ENCODE measurements around the gene HYAL3.
A peak's percentile ranks its signal among the peaks of the same experiment; 100 is the strongest.
"Not testable (repeated sequence)": the region's sequence is repeated elsewhere in the genome, so short reads cannot be mapped to it uniquely, and the experiment has no call there.

HYAL3 gene

DNA sequence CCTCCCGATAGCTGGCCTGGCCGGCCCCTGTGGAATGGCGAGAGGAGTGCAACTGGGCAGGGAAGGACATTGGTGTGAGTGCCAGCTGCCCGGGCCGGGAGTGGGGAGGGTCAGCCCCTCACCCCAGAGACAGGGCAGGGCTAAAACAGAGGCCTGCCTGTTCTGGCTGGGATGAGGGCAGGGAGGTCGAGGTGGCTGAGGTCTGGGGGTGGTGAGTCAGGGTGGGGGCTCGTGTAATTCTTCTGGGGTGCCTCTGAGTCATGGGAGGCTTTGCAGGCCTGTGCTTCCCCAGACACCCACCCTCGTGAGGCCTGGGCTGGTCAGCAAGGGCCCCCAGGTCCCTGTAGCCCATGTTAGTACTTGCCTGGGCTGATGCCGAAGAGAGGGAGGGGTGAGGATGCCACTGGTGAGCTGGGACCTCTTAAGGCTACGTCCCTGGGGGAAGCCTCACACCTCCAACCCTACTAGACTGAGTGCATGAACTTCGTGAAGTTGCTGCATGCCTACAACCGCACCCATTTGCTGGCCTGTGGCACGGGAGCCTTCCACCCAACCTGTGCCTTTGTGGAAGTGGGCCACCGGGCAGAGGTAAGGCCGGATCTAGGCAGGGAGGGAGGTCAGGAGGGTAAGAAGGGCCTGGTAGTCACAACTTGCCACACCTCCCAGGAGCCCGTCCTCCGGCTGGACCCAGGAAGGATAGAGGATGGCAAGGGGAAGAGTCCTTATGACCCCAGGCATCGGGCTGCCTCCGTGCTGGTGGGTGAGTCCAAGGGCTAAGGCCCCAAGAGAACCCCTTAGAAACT, 28.6 kb downstream of the HYAL3 start:
- no peak for DNase-seq (ENCODE audit: low read depth in 2 of 2)

DNA sequence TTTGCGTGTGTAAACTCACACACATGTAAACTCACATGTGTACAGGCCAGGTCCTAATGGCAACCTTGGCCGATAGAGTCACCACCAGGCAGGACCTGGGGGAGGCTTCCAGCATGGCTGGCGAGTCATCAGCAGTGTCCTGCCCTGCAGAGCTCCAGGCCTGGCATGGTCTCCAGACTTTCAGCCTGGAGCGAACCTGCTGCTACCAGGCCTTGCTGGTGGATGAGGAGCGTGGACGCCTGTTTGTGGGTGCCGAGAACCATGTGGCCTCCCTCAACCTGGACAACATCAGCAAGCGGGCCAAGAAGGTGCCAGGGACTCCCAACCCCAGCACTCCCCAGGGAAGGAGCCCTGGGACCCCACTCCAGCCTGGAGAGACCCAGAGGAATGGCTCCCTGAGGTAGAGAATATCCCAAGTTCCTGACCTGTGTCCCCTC, 29.2 kb downstream of the HYAL3 start:
- no peak for DNase-seq (ENCODE audit: low read depth in 2 of 2)

DNA sequence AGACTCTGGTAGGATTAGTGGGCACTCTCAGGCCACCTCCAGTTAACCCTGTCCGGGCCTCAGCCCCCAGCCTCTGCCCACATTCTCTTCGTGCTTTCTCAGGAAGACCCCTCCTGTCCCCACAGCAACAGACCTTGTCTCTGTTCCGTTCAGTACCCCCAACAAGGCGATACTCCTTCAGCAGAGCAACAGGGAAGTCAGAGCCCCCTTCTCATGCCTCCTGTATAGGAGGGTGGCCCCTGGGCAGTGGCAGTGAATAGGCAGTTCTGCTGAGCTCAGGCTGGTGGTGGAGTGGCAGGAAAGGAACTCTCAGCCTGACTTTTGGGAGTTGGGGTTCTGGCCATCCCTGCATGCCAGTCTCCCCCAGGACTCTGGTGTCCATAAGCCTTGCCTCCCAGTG, 29.7 kb downstream of the HYAL3 start:
- DNase-seq (ENCODE audit: low read depth in 2 of 2), result no peak

GRCh38 chr3:50268703-50269451, 30.3 kb downstream of the HYAL3 start, which contains the start of gene SEMA3B:
Gene SEMA3B, plus strand, starts transcription at chr3:50269147. Its CDS starts 94 bp downstream, at chr3:50269241.
- DNase-seq (ENCODE audit: low read depth in 2 of 2), result no peak

- DNase-seq (ENCODE audit: low read depth in 2 of 2), result no peak
Measured at GRCh38 chr3:50268276-50268675, 30.9 kb downstream of the HYAL3 start.

DNA sequence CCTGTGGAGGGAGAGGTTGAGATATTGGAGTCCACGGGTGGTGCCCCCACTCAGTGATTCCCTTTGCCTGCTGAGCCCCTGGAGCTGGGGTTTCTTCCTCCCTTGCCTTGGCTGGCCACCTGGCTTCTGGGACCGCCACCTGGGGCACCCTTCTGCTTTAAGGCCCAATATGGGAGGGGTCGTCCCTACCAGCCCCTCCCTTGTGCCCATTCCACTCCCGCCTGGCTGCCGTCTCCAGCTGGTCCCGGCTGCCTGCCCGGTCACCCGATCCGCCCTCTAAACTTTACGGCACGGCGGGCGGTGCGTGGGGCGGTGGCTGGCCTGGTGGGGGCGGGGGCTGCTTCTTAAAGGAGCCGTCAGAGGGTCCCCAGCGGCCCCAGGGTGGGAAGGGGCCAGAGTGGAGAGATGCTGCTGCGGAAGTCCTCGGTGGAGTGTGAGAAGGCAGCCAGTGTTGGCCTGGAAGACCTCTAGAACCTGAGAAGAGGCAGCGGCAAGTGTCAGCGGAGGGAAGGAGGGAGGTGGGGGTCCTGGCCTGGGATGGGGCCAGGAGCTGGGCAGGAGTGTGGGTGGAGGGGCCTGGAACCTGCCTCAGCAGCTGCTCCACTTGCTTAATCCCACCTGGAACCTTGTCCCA, 31.8 kb downstream of the HYAL3 start:
- DNase-seq (ENCODE audit: low read depth in 2 of 2), result no peak

DNA sequence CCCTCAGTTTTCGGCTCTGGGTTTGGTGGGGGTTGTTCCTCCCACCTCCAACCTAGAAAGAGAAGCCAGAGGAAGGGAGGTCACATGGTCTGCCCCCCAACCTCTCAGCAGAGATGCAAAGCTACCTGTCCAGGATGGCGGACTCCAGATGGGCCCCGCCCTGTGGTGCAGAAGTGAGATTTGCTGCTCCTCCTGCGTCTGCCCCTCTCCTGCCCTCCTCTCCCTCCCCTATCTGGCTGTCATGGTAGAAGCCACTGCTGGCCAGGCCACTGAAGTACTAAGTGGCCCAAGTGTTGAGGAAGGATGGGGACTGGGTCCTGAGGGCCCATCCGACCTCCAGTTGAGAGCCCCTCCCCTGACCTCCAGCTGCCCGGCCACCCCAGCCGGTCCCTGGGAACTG, 32.4 kb downstream of the HYAL3 start:
- no peak for DNase-seq (ENCODE audit: low read depth in 2 of 2)

DNA sequence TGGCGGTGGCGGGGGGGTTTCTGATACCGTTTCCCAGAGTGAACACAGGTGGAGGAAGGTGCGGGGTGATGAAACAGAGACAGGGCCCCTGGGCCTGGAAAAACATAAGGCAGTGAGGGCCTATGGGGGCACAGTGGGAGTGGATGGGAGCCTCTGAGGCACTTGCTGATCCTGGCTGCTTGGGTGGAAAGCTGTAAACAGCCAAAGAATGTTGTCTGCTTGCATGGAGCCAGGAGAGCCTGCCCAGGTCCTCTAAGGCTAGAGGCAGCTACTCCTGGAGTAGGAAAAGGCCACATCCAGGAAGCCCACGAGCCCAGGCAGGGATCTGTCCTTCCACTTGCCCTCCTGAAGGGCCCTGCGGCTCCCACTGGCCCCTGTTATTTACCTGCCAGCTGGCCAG, 33.2 kb downstream of the HYAL3 start:
- no peak for DNase-seq (ENCODE audit: low read depth in 2 of 2)

- no peak for DNase-seq (ENCODE audit: low read depth in 2 of 2)
Measured at GRCh38 chr3:50265571-50265970, 33.6 kb downstream of the HYAL3 start.

- DNase-seq (ENCODE audit: low read depth in 2 of 2), result no peak
Measured at GRCh38 chr3:50264964-50265485, 34.2 kb downstream of the HYAL3 start.

GRCh38 chr3:50264383-50264963, 34.7 kb downstream of the HYAL3 start:
- DNase-seq (ENCODE audit: low read depth in 2 of 2), result no peak

DNA sequence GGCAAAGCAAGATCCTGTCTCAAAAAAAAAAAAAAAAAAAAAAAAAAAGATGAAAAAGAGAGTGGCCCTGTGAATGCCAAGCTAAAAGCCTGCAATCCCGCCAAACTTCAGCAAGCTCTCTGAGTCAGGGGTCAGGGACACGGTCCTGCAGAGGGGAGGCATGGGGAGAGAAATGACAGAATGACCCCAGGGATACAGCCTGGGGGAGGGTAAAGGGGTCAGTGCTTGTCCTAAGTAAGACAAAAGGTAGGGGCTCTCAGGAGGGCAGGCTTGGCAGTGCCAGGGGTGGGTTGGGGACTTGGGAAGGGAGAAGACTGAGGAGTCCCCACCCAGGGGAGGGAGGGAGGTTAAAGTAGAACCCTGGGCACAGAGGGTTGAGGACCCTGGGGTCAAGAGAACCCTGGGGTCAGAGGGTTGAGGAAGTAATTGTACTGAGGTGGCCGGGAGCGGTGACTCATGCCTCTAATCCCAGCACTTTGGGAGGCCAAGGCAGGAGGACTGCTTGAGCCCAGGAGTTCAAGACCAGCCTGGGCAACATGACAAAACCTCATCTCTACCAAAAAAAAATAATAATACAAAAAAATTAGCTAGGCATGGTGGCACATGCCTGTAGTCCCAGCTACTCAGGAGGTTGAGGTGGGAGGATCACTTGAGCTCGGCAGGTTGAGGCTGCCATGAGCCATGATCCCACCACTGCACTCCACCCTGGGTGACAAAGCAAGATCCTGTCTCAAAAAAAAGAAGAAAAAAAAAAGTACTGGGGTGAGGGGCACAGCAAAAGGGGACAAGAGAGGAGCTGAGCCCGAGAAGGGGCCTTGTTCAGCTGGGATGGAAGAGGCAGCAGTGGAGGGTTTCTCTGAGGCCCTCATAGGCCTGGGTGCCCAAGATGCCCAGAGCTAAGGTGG, 35.5 kb downstream of the HYAL3 start:
- DNase-seq (ENCODE audit: low read depth in 2 of 2), result no peak

GRCh38 chr3:50262778-50263177, 36.4 kb downstream of the HYAL3 start:
- DNase-seq (ENCODE audit: low read depth in 2 of 2), result no peak

DNA sequence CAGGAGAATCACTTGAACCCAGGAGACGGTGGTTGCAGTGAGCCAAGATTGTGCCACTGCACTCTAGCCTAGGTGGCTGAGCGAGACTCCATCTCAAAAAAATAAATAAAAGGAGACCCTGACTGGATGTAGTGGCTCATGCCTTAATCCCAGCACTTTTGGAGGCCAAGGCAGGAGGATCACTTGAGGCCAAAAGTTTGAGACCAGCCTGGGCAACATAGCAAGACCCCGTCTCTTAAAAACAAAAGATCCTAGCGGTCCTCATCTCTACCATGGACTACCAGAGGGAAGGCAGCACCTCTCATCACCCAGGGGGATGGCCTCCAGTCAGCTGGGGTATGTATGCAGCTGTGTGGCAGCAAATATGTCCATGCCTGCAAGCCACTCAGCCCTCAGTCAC, 37.0 kb downstream of the HYAL3 start:
- not testable (repeated sequence) for DNase-seq (ENCODE audit: low read depth in 2 of 2)

- no peak for DNase-seq (ENCODE audit: low read depth in 2 of 2)
Measured at GRCh38 chr3:50261505-50261904, 37.7 kb downstream of the HYAL3 start.

DNA sequence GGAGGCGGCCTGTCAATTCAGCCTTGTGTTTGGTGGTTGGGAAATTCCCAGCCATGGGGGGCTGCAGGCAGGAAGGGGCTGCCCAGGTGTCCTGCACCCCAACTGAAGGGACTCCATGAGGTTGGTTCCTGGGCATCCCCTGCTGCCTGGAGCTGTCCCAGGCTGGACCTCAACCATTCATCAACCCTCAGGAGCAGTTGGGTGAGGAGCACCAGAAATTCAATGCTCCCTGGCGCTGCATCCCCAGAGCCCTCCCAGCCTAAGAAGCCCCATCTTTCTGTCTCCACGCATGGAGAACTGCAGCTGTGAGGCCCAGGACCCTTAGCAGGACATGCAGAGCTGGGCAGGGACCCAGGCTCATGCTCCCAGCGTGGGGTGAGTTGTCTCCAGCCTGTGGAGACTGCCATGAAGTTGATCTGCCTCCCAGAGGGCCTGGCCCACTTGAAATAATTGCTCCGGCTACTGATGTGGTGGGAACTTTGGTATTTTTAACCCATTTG, 38.2 kb downstream of the HYAL3 start:
- DNase-seq (ENCODE audit: low read depth in 2 of 2), result no peak

DNA sequence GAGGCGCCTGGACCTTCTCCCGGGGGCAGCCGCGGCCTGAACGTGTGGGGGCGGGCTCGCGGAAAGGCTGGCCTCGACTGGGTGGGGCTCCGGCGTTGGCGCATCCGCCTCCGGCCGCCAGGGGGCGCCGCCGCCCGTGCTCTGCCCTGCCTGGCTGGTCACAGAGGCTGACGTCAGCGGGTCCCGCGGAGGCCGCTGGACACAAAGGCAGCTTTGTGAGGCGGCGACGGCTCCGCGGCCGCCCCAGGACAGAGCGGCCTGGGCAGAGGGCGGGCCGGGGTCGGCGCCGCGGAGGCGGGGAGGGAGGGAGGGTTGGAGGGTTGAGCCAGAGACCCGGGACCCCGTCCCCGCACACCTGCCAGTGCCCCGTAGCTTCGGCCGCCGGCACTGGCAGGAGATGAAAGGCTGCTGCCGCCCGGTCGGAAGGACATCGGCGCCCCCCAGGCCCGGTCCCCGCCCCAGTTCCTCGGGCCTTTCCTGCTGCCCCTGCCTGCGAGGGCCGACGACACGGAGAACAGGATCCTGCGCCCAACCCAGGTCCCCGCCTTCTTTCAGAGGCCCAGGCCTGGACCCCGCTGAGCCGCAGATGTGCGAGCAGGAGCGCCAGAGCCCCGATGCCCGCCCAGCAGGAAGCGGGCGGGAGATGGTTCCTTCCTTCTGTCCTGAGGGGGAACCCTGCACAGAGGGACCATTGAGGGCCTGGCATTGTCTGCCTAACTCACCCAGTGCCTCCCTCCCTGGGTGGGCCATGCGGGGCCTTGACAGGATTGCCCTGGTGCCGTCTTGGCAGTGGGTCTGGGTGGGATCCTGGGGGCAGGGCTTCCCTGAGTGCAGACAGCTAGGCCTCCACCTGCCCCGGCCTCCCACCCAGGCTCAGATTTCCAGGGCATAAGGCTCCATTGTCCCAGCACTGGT, 38.9 kb downstream of the HYAL3 start:
- peak; percentile 43 to 70 for DNase-seq (ENCODE audit: low read depth in 2 of 2)

DNA sequence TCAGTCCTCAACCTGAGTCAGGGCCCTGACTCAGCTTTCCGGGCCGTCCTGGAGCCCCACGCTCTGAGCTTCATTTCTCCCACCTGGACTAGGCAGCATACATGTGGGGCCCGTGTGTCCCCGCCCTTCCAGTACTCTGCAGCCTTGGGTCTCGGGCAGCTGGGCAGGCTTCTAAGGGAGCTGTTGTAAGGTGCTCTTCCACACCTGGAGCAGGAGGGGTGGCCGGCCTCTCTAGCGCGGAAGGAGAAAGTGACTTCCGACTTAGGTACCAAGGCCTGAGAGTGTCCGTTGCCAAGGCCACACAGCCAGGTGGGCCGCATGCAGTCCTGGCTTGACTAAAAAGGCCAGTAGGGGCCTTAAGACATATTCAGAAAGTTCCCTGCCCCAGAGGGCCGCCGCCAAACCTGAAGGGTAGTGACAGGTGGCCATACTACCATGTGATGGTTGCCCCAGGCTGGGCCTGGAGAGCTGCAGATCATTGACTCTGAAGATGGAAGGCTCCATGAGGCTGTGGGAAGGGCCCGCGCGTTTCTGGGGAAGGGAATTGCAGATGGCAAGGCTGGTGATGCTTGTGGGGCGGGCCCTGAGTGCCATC, 39.7 kb downstream of the HYAL3 start:
- no peak for DNase-seq (ENCODE audit: low read depth in 2 of 2)

- DNase-seq (ENCODE audit: low read depth in 2 of 2), result no peak
Measured at GRCh38 chr3:50258979-50259378, 40.2 kb downstream of the HYAL3 start.

Measured in stimulated activated CD4-positive, alpha-beta T cell treated with anti-CD3 and anti-CD28 coated beads, Interleukin-1b, Interleukin-23, amount 100 ng/mL, for 1 hour (primary cell).